OCI-M2 (cell line): ENCODE measurements around the gene TP63.
"Not testable (repeated sequence)": the region's sequence is repeated elsewhere in the genome, so short reads cannot be mapped to it uniquely, and the experiment has no call there.

ENCODE experiments used
- DNase-seq: peaks from one replicate; lab custom pipeline; 2025; ENCODE audit not compliant: unreplicated experiment; lab: John Stamatoyannopoulos, UW

Gene TP63

GRCh38 chr3:189720736-189721417 lies 89.7 kb downstream of the TP63 start:
- DNase-seq: no peak

- DNase-seq: no peak
These were observed 90.9 kb downstream of the TP63 start for GRCh38 chr3:189721873-189722665.

- DNase-seq: no peak
These were observed 93.2 kb downstream of the TP63 start for GRCh38 chr3:189724356-189724755.

- no peak for DNase-seq
These were observed 95.1 kb downstream of the TP63 start for GRCh38 chr3:189726277-189726676.

- no peak for DNase-seq
These were observed 96.0 kb downstream of the TP63 start for GRCh38 chr3:189727158-189727557.

DNA sequence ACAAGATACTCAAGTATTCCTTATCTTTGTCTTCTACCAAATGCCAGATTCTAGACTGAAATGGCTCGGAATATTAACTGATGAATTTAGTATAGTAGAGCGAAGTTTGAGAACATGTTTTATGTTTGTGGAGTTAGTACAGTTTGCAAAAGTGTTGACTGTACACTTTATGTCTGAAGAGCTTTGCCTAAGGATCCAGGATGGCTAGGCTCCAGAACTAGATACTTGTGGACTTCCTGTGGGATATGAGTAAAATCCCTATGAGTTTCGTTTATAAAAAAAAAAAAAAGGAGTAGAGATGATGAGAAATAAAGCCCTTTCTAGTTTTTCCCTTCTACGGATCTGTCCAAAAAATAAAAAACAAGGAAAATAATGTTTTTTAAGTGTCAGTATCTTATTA lies 96.7 kb downstream of the TP63 start:
- no peak for DNase-seq

DNA sequence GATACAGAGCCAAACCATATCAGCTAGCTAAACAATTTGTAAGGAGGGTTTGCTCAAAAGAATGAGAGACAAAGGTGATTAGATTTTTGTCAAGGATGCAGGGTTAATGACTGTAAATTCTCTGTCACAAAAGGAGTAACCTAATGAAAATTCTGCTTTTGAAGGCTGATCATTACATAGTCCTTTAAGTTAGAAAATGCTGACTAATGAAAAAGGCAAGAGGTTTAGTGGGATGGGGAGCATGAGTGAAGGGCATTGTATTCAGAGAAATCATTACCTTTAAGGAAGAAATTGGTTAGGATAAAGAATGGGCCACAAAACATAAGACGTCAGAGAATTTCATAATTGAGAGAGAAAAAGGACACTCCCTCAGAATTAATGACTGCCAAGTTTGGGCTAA lies 97.7 kb downstream of the TP63 start:
- DNase-seq: no peak

DNA sequence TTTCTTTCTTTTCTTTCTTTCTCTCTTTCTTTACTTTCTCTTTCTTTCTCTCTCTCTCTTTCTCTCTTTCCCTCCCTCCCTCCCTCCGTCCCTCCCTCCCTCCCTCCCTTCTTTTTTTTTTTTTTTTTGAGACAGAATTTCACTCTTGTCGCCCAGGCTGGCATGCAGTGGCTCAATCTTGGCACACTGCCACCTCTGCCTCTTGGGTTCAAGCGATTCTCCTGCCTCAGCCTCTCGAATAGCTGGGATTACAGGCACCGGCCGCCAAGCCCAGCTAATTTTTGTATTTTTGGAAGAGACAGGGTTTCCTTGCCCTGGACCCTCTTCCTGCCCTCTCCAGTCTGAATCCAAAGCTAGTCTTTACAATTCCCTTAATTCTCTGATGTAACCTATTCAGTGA lies 102.9 kb downstream of the TP63 start:
- no peak for DNase-seq

GRCh38 chr3:189735913-189736312 lies 104.7 kb downstream of the TP63 start:
- no peak for DNase-seq

DNA sequence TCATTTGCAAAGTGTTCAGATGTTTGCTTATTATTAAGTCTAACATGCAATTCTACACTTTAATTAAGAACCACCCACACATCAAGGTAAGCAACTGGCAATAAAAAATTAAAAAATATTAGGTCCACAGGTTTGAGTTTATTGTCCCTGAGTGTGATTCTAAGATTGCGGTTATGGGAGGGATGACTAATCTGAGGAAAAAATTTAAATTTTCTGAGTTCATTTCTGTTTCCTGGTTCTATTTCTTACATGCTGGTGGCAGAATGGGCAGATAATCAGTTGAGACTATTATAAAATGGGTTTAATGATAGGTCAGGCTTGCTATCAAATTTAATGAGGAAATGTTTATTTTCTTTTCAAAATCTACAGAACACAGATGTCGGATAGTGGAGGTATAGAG lies 105.9 kb downstream of the TP63 start:
- no peak for DNase-seq

GRCh38 chr3:189737619-189738018 lies 106.4 kb downstream of the TP63 start:
- no peak for DNase-seq

GRCh38 chr3:189739378-189739777 lies 108.2 kb downstream of the TP63 start:
- DNase-seq: no peak

- no peak for DNase-seq
These were observed 109.0 kb downstream of the TP63 start for GRCh38 chr3:189740156-189740555.

GRCh38 chr3:189744235-189744634 lies 113.0 kb downstream of the TP63 start:
- no peak for DNase-seq

GRCh38 chr3:189745622-189746021 lies 114.4 kb downstream of the TP63 start:
- DNase-seq: no peak

- no peak for DNase-seq
These were observed 116.9 kb downstream of the TP63 start for GRCh38 chr3:189748046-189748445.

- DNase-seq: not testable (repeated sequence)
These were observed 119.8 kb downstream of the TP63 start for GRCh38 chr3:189750972-189751371.

DNA sequence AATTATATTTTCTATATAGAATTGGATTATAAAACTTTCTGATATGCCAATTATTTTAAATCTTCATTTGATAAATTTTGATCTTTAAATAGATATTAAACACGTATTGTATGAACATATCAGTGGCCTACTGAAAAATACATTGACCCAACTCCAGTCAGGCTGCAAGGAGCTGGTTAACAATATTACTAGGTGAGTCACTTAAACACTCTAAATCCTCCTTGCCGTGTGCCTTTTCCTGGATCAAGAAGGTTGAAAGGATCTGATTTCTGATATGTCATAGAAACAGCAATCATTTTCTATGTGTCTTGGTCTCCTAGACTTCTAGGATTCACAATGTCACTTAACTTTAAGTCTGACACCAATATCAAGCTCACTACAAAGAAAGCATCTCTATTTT lies 123.2 kb downstream of the TP63 start:
- DNase-seq: no peak

DNA sequence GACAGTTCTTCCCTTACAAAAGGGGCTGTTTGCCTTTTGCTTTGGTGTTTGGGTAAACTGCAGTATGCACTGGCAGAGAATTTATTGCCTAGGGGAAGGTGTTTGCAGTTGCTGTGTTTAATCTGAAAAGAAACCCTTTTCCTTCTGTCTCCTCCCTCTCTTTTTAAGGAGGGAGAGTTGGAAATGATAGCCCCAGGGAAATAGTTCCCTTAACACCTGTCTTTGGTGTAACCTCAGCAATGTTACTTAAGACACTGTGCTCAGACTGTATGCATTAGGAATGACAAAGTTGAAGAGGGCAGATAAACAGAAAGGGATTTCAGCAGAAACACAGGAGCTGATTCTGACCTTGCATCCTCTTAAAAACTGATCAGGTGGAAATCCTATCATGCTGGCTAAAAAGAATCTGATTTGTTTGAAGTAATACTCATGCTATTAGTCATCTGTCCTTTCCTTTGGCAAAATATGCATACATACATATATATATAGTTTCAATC lies 125.4 kb downstream of the TP63 start:
- DNase-seq: no peak

- DNase-seq: no peak
These were observed 127.0 kb downstream of the TP63 start for GRCh38 chr3:189758186-189758585.

DNA sequence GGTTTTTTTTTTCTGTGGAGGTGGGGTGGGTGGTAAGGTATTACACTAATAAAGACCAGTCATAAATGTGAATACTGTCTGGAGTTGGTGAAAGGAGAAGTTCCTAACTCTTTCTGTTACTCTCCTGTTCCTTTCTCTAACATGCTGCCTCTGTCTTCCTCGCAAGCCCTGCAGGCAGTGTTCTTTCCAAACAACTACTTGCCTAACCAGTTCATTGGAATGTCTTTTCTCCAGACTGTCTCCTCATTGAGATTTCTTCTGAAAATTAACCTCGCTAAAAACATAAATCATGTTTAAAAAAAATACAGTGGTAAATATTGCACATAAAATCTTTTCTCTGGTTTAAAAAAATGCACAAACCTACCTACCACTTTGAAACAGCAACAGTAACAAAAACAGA lies 135.2 kb downstream of the TP63 start:
- DNase-seq: no peak

- DNase-seq: no peak
These were observed 140.8 kb downstream of the TP63 start for GRCh38 chr3:189771842-189772450.
